Osteocyte (in vitro differentiated cells): ENCODE measurements around the gene SNAPC1. TPM values are rescaled to one million over a fixed set of nuclear protein-coding genes. Genes with fewer than 3 reads are reported as not detected.

Experiments used
- DNase-seq: peaks from one replicate; pipeline ENCODE4 v3.0.0; 2021; ENCODE audit warnings: mixed read lengths; ENCODE audit not compliant: unreplicated experiment; ENCODE audit errors: extremely low spot score
- H3K27ac Mint-ChIP-seq: one replicate; pipeline ENCODE4 v1.8.0; 2021; ENCODE audit warnings: mild to moderate bottlenecking, mixed read lengths; ENCODE audit not compliant: unreplicated experiment
- H3K27me3 Mint-ChIP-seq: one replicate; pipeline ENCODE4 v1.8.0; 2021; ENCODE audit warnings: mixed read lengths; ENCODE audit not compliant: unreplicated experiment
- H3K36me3 Mint-ChIP-seq: one replicate; pipeline ENCODE4 v1.8.0; 2021; ENCODE audit warnings: mixed read lengths; ENCODE audit not compliant: unreplicated experiment
- H3K4me1 Mint-ChIP-seq: one replicate; pipeline ENCODE4 v1.8.0; 2021; ENCODE audit warnings: mixed read lengths; ENCODE audit not compliant: unreplicated experiment
- H3K4me3 Mint-ChIP-seq: one replicate; pipeline ENCODE4 v1.8.0; 2021; ENCODE audit warnings: mild to moderate bottlenecking, moderate library complexity, mixed read lengths; ENCODE audit not compliant: unreplicated experiment
- H3K9me3 Mint-ChIP-seq: one replicate; pipeline ENCODE4 v1.8.0; 2021; ENCODE audit warnings: mixed read lengths; ENCODE audit not compliant: unreplicated experiment
- total RNA-seq: library from RNA; stranded (reverse); gene quantifications from 2 replicates; pipeline ENCODE4 v1.2.1, GENCODE V29; 2021
- TF ChIP-seq, protein P1 (sequence below): fragments of 200-600 bp; sonication (generic); IDR thresholded peaks from 2 replicates; pipeline ENCODE4 v1.5.0; 2021; ENCODE audit warnings: antibody characterized with exemption, mild to moderate bottlenecking, moderate library complexity

The SNAPC1 gene
- total RNA-seq, 1 donor from 2014 or later = 9.1 TPM

GRCh38 chr14:61730756-61731373 is 31.4 kb upstream of the SNAPC1 start:
- H3K27ac Mint-ChIP-seq = peak overlapping the region; percentile 38
- no peaks in the 10 kb centered on the region for H3K9me3 Mint-ChIP-seq
- H3K4me1 Mint-ChIP-seq = peaks cover 4% of the 10 kb centered on the region
- TF ChIP-seq, protein P1, sequence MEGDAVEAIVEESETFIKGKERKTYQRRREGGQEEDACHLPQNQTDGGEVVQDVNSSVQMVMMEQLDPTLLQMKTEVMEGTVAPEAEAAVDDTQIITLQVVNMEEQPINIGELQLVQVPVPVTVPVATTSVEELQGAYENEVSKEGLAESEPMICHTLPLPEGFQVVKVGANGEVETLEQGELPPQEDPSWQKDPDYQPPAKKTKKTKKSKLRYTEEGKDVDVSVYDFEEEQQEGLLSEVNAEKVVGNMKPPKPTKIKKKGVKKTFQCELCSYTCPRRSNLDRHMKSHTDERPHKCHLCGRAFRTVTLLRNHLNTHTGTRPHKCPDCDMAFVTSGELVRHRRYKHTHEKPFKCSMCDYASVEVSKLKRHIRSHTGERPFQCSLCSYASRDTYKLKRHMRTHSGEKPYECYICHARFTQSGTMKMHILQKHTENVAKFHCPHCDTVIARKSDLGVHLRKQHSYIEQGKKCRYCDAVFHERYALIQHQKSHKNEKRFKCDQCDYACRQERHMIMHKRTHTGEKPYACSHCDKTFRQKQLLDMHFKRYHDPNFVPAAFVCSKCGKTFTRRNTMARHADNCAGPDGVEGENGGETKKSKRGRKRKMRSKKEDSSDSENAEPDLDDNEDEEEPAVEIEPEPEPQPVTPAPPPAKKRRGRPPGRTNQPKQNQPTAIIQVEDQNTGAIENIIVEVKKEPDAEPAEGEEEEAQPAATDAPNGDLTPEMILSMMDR = peak; percentile 63
- no peak for DNase-seq
- no peaks in the 10 kb centered on the region for H3K27me3 Mint-ChIP-seq
- no peak overlapping the region for H3K4me3 Mint-ChIP-seq
- H3K36me3 Mint-ChIP-seq = peaks cover 77% of the 10 kb centered on the region

DNA sequence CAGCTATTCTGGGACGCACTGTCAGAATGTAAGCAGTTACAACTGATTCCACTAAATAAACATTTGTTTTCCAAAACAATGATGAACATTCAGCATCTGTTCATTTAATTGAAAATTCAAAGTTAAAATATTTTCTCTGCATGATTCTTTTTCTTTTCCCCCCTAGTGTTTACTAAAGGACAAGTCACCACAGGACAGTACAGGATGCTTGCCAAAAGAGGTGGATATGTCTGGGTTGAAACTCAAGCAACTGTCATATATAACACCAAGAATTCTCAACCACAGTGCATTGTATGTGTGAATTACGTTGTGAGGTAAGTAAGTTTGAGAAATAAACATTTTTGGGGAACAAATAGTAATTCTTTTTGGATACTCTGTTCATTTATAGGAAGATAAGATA is 28.2 kb upstream of the SNAPC1 start:
- Mint-ChIP-seq H3K4me1 (peaks cover 4% of the 10 kb centered on the region), H3K27me3 (no peaks in the 10 kb centered on the region), H3K36me3 (peaks cover 69% of the 10 kb centered on the region), H3K27ac (peak overlapping the region; percentile 50), H3K9me3 (no peaks in the 10 kb centered on the region), H3K4me3 (no peak overlapping the region)
- TF ChIP-seq, protein P1 = no peak
- no peak for DNase-seq

- no peak for DNase-seq
- H3K27me3 Mint-ChIP-seq = no peaks in the 10 kb centered on the region
- H3K36me3 Mint-ChIP-seq = peaks cover 63% of the 10 kb centered on the region
- no peaks in the 10 kb centered on the region for H3K9me3 Mint-ChIP-seq
- no peaks in the 10 kb centered on the region for H3K4me1 Mint-ChIP-seq
- no peak overlapping the region for H3K4me3 Mint-ChIP-seq
- TF ChIP-seq, protein P1 = no peak
- H3K27ac Mint-ChIP-seq = peak overlapping the region; percentile 20
These were observed 25.5 kb upstream of the SNAPC1 start for GRCh38 chr14:61736751-61737150.

- no peak for DNase-seq
- TF ChIP-seq, protein P1 = no peak
- H3K36me3 Mint-ChIP-seq = peaks cover 58% of the 10 kb centered on the region
- H3K27me3 Mint-ChIP-seq = no peaks in the 10 kb centered on the region
- H3K4me1 Mint-ChIP-seq = no peaks in the 10 kb centered on the region
- no peak overlapping the region for H3K4me3 Mint-ChIP-seq
- H3K27ac Mint-ChIP-seq = peak overlapping the region; percentile 54
- no peaks in the 10 kb centered on the region for H3K9me3 Mint-ChIP-seq
These were observed 24.3 kb upstream of the SNAPC1 start for GRCh38 chr14:61737915-61738314.

- DNase-seq = no peak
These were observed 23.1 kb upstream of the SNAPC1 start for GRCh38 chr14:61739133-61739532.

More at GRCh38 chr14:61739133-61739532, 23.1 kb upstream of the SNAPC1 start:
- no peak overlapping the region for H3K27ac Mint-ChIP-seq
- H3K4me1 Mint-ChIP-seq = no peaks in the 10 kb centered on the region
- no peaks in the 10 kb centered on the region for H3K9me3 Mint-ChIP-seq
- H3K36me3 Mint-ChIP-seq = peaks cover 54% of the 10 kb centered on the region
- no peak overlapping the region for H3K4me3 Mint-ChIP-seq
- TF ChIP-seq, protein P1 = no peak
- no peaks in the 10 kb centered on the region for H3K27me3 Mint-ChIP-seq
